ENCODE results near the gene FBXW12. TPM values are rescaled to one million over a fixed set of nuclear protein-coding genes. Genes with fewer than 3 reads are reported as not detected.

Gene FBXW12
- polyA plus RNA-seq, 1 donor = 0.18 TPM

GRCh38 chr3:48408823-48409281 is 36.8 kb downstream of the FBXW12 start:
- no peak for DNase-seq
- WGBS (ENCODE audit: insufficient coverage, low lambda C conversion rate) = no CpG with 5 or more reads among the region's 4 CpGs
- H3K27ac ChIP-seq (ENCODE audit: low read length) = no peak overlapping the region
- no peak overlapping the region for H3K4me3 ChIP-seq (ENCODE audit: low read length)
- H3K4me1 ChIP-seq (ENCODE audit: control insufficient read depth, insufficient read depth, low read length) = no peaks in the 10 kb centered on the region
- no peaks in the 10 kb centered on the region for H3K27me3 ChIP-seq (ENCODE audit: control insufficient read depth, insufficient read depth, low read length)
- no peaks in the 10 kb centered on the region for H3K9me3 ChIP-seq (ENCODE audit: control insufficient read depth, low read depth, low read length)
- H3K36me3 ChIP-seq (ENCODE audit: control insufficient read depth, insufficient read depth, low read length) = peaks cover 99% of the 10 kb centered on the region

GRCh38 chr3:48409291-48410201 is 37.5 kb downstream of the FBXW12 start:
- Histone ChIP-seq H3K27ac (ENCODE audit: low read length) (no peak overlapping the region), H3K9me3 (ENCODE audit: control insufficient read depth, low read depth, low read length) (no peaks in the 10 kb centered on the region), H3K27me3 (ENCODE audit: control insufficient read depth, insufficient read depth, low read length) (no peaks in the 10 kb centered on the region), H3K4me1 (ENCODE audit: control insufficient read depth, insufficient read depth, low read length) (no peaks in the 10 kb centered on the region), H3K36me3 (ENCODE audit: control insufficient read depth, insufficient read depth, low read length) (peaks cover 99% of the 10 kb centered on the region), H3K4me3 (ENCODE audit: low read length) (no peak overlapping the region)
- no peak for DNase-seq
- no CpG with 5 or more reads among the region's 31 CpGs for WGBS (ENCODE audit: insufficient coverage, low lambda C conversion rate)

GRCh38 chr3:48410205-48411040 is 38.4 kb downstream of the FBXW12 start:
- no peak overlapping the region for H3K27ac ChIP-seq (ENCODE audit: low read length)
- no peaks in the 10 kb centered on the region for H3K9me3 ChIP-seq (ENCODE audit: control insufficient read depth, low read depth, low read length)
- no peaks in the 10 kb centered on the region for H3K27me3 ChIP-seq (ENCODE audit: control insufficient read depth, insufficient read depth, low read length)
- H3K36me3 ChIP-seq (ENCODE audit: control insufficient read depth, insufficient read depth, low read length) = peaks cover 99% of the 10 kb centered on the region
- H3K4me1 ChIP-seq (ENCODE audit: control insufficient read depth, insufficient read depth, low read length) = no peaks in the 10 kb centered on the region
- H3K4me3 ChIP-seq (ENCODE audit: low read length) = no peak overlapping the region
- WGBS (ENCODE audit: insufficient coverage, low lambda C conversion rate) = no CpG with 5 or more reads among the region's 16 CpGs
- no peak for DNase-seq

GRCh38 chr3:48411041-48411588 is 39.1 kb downstream of the FBXW12 start:
- no peak overlapping the region for H3K27ac ChIP-seq (ENCODE audit: low read length)
- DNase-seq = no peak
- no peaks in the 10 kb centered on the region for H3K4me1 ChIP-seq (ENCODE audit: control insufficient read depth, insufficient read depth, low read length)
- H3K27me3 ChIP-seq (ENCODE audit: control insufficient read depth, insufficient read depth, low read length) = no peaks in the 10 kb centered on the region
- H3K36me3 ChIP-seq (ENCODE audit: control insufficient read depth, insufficient read depth, low read length) = peaks cover 99% of the 10 kb centered on the region
- no peaks in the 10 kb centered on the region for H3K9me3 ChIP-seq (ENCODE audit: control insufficient read depth, low read depth, low read length)
- WGBS (ENCODE audit: insufficient coverage, low lambda C conversion rate) = no CpG with 5 or more reads among the region's 9 CpGs
- H3K4me3 ChIP-seq (ENCODE audit: low read length) = no peak overlapping the region

GRCh38 chr3:48411606-48412374 is 39.8 kb downstream of the FBXW12 start:
- Histone ChIP-seq H3K27me3 (ENCODE audit: control insufficient read depth, insufficient read depth, low read length) (no peaks in the 10 kb centered on the region), H3K4me3 (ENCODE audit: low read length) (no peak overlapping the region), H3K36me3 (ENCODE audit: control insufficient read depth, insufficient read depth, low read length) (peaks cover 99% of the 10 kb centered on the region), H3K4me1 (ENCODE audit: control insufficient read depth, insufficient read depth, low read length) (no peaks in the 10 kb centered on the region), H3K27ac (ENCODE audit: low read length) (no peak overlapping the region), H3K9me3 (ENCODE audit: control insufficient read depth, low read depth, low read length) (no peaks in the 10 kb centered on the region)
- DNase-seq = no peak
- no CpG with 5 or more reads among the region's 11 CpGs for WGBS (ENCODE audit: insufficient coverage, low lambda C conversion rate)

- Histone ChIP-seq H3K27me3 (ENCODE audit: control insufficient read depth, insufficient read depth, low read length) (no peaks in the 10 kb centered on the region), H3K36me3 (ENCODE audit: control insufficient read depth, insufficient read depth, low read length) (peaks cover 99% of the 10 kb centered on the region), H3K27ac (ENCODE audit: low read length) (no peak overlapping the region), H3K9me3 (ENCODE audit: control insufficient read depth, low read depth, low read length) (no peaks in the 10 kb centered on the region), H3K4me1 (ENCODE audit: control insufficient read depth, insufficient read depth, low read length) (no peaks in the 10 kb centered on the region), H3K4me3 (ENCODE audit: low read length) (no peak overlapping the region)
- no peak for DNase-seq
- no CpG with 5 or more reads among the region's 19 CpGs for WGBS (ENCODE audit: insufficient coverage, low lambda C conversion rate)
Observed at GRCh38 chr3:48412375-48413001, 40.5 kb downstream of the FBXW12 start.

- no CpG with 5 or more reads among the region's 8 CpGs for WGBS (ENCODE audit: insufficient coverage, low lambda C conversion rate)
- Histone ChIP-seq H3K27ac (ENCODE audit: low read length) (no peak overlapping the region), H3K4me3 (ENCODE audit: low read length) (no peak overlapping the region), H3K4me1 (ENCODE audit: control insufficient read depth, insufficient read depth, low read length) (no peaks in the 10 kb centered on the region), H3K9me3 (ENCODE audit: control insufficient read depth, low read depth, low read length) (no peaks in the 10 kb centered on the region), H3K27me3 (ENCODE audit: control insufficient read depth, insufficient read depth, low read length) (no peaks in the 10 kb centered on the region), H3K36me3 (ENCODE audit: control insufficient read depth, insufficient read depth, low read length) (peaks cover 99% of the 10 kb centered on the region)
- DNase-seq = no peak
Observed at GRCh38 chr3:48413086-48413485, 41.1 kb downstream of the FBXW12 start.

- DNase-seq = no peak
Observed at GRCh38 chr3:48413611-48414010, 41.6 kb downstream of the FBXW12 start.

GRCh38 chr3:48414376-48415250 is 42.6 kb downstream of the FBXW12 start:
- H3K4me1 ChIP-seq (ENCODE audit: control insufficient read depth, insufficient read depth, low read length) = no peaks in the 10 kb centered on the region
- peaks cover 100% of the 10 kb centered on the region for H3K36me3 ChIP-seq (ENCODE audit: control insufficient read depth, insufficient read depth, low read length)
- no peak for DNase-seq
- no peaks in the 10 kb centered on the region for H3K9me3 ChIP-seq (ENCODE audit: control insufficient read depth, low read depth, low read length)
- H3K27me3 ChIP-seq (ENCODE audit: control insufficient read depth, insufficient read depth, low read length) = no peaks in the 10 kb centered on the region
- H3K27ac ChIP-seq (ENCODE audit: low read length) = no peak overlapping the region
- WGBS (ENCODE audit: insufficient coverage, low lambda C conversion rate) = no CpG with 5 or more reads among the region's 25 CpGs
- no peak overlapping the region for H3K4me3 ChIP-seq (ENCODE audit: low read length)

More at GRCh38 chr3:48413611-48414010, 41.6 kb downstream of the FBXW12 start:
- Histone ChIP-seq H3K27me3 (ENCODE audit: control insufficient read depth, insufficient read depth, low read length) (no peaks in the 10 kb centered on the region), H3K27ac (ENCODE audit: low read length) (no peak overlapping the region), H3K4me1 (ENCODE audit: control insufficient read depth, insufficient read depth, low read length) (no peaks in the 10 kb centered on the region), H3K36me3 (ENCODE audit: control insufficient read depth, insufficient read depth, low read length) (peaks cover 100% of the 10 kb centered on the region), H3K4me3 (ENCODE audit: low read length) (no peak overlapping the region), H3K9me3 (ENCODE audit: control insufficient read depth, low read depth, low read length) (no peaks in the 10 kb centered on the region)
- WGBS (ENCODE audit: insufficient coverage, low lambda C conversion rate) = 100% methylated on average over 3 of the region's 14 CpGs
